NCI-H2107 treated with DMSO at 0.1 percent for 48 hours (cell line): ENCODE data around the gene PAK6.

Source experiments
- DNase-seq: peaks from one replicate; lab custom pipeline; 2025; ENCODE audit not compliant: unreplicated experiment; lab: John Stamatoyannopoulos, UW

The PAK6 gene

DNA sequence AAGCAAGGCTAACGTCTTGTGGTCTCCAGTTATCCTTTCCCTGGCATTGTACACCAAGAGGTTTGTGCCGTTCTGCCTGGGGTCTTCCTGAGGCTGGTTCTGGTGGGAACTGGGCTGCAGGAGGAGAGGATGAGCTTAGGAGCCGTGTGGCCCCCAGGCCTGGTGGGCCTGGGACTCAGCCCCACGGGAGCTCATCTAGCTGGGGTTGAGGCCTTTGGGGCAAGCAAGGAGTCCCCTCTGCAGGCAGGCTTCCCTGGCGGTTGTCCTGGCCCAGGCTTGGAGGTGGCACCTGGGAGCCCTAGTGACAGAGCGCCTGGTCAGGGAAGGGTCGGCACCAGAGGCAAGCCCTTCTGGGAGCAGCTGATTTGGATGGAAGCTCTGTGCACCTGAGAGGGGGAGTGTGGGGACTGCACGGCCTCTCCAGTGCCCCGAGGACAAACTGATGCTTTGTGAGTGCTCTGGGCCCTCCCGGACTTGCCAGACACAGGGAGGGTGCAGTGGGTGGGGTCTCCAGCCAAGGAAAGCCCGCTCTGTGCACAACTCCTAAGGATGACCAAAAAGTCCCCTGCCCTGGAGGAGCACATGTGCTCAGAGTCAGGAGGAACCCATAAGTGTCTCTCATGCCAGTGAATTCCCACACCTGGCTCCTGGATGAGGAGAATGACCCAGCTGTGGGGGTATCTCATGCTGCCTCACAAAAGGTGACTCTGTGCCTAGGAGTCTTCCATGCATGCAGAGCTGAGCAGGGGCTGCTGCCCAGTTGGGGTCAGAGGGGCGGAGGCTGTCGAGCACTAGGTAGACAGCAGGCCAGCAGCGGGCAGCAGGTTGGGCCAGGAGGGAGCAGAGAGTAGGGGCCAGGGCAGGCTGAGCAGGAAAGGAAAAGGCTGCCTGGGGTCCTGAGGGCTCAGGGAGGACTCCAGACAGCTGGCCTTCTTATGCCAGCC, 2.7 kb downstream of the PAK6 start:
- DNase-seq: no peak

DNA sequence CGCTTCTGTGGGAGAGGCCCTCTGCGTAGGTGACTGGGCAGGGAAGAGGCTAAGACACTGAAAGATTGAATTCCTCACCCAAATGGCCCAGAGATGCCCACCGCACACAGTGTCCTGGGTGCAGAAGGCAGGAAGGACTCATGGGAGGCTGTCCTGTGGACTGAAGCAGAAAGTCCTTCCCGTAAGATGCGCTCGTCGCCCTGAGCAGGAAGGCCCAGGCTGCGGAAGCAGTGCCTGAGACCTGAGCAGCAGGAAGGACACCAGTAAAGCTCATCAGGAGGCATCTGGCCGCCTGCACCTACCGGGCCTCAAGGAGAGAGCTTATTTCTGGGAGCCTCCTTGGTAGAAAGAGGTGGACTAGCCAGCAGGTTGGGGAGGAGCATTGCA, 3.3 kb downstream of the PAK6 start:
- no peak for DNase-seq

DNA sequence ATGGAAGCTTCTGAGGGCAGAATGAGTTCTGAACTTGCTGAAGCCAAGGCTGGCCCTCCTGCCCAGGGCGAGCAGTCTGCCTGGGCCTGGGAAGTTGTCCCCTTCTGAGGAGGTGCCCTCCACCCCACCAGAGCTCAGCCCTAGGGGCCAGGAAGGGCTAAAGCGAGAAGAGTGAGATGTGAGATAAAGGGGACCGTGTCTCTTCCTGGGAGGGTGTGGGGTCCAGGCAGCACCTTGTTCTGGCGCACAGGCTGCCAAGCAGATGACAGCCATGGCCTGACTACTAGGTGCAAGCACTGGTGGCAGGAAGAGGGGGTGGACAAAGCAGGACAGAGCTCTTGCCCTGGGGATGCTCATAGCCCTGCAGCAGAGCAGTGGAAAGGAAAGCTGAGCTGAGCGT, 3.7 kb downstream of the PAK6 start:
- DNase-seq: no peak

DNA sequence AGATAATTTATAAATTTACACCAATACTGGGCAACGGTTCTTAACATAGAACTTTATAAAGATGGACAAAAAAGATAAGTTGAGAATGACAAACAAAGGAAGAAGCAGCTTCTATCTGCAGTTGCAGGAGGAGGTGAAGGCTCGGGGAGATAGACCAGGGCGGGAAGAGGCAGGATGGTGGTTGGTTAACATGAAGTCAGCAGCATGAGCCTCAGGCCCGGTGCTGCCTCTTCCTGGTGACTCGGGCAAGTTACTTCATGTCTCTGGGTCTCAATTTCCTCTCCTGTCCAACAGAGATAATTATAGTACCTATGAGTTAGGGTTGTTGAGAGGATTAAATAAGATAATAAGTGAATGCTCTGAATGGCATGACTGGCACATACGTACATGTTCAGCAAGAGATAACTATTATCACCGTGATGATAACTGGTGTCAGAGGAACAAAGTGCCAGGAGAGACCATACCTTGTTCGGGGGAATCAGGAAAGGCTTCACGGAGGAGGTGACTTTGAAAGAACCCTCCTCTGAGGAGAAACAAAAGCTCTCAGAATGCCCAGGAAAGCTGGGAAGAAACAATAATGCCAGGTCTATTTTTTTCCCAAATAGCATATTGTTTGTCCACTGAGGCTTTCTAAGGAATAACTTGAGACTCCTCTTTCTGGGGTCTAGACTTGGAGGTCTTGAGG, 4.4 kb downstream of the PAK6 start:
- no peak for DNase-seq

DNA sequence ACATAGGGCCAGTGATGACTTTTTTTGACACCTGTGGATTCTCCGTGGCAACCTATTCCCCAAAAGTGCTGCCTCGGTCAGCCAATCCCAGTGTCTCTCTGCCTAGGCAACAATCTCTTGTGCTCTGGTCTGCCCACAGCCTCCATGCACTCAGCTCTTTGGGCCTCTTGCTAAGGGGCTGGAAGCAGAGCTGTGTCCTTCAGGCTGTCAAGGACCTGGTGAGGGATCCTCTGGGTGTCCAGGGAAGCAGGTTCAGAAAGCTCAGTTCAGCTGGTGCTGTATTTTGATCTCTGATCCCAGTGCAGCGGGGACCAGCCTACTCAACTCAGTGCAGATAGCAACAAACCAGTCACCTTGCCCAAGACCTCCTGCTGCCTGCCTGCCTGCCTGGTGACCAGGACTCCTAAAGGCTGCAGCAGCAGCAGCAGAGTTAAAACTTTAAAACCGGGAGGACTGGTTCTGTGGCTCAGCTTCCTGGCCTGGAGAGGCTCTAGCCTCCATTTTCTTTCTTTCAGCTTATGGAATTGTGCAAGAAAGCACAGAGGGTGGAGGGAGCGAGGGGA, 6.2 kb downstream of the PAK6 start:
- no peak for DNase-seq

DNA sequence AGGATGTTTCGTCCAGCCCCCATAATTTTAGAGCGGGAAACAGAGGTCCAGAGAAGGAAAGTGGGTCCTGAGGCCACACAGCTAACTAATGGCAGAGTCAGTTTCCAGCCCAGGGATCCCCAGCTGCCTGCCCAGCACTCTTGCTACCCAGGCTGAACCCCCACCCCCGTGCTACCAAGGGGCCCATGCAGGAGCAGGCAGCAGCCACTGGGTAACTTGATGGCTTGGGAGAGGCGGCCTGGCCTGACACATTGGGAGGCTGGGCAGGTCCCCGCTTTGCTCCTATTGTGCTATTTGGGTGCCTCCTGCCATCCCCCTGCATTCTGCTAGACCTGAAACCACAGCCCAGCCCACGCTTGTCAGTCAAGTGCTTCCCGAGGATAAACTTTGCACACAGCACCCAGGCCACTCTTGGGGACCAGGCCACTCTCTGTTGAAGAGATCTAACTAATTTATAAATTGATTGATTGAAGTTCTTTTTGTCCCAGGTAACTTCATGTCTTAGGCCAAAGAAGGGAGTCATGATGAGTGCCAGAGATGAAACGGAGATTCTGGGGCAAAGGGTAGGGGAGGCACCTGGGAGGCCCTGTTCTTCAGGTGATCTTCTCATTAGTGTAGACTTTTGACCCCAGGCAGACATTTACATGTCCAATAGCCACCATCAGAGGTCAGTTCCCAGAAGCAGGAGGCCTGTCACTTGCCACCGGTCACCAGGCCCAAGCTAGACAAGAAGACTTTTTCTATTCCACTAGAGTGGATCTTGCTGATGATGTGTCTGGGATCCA, 7.0 kb downstream of the PAK6 start:
- DNase-seq: no peak

DNA sequence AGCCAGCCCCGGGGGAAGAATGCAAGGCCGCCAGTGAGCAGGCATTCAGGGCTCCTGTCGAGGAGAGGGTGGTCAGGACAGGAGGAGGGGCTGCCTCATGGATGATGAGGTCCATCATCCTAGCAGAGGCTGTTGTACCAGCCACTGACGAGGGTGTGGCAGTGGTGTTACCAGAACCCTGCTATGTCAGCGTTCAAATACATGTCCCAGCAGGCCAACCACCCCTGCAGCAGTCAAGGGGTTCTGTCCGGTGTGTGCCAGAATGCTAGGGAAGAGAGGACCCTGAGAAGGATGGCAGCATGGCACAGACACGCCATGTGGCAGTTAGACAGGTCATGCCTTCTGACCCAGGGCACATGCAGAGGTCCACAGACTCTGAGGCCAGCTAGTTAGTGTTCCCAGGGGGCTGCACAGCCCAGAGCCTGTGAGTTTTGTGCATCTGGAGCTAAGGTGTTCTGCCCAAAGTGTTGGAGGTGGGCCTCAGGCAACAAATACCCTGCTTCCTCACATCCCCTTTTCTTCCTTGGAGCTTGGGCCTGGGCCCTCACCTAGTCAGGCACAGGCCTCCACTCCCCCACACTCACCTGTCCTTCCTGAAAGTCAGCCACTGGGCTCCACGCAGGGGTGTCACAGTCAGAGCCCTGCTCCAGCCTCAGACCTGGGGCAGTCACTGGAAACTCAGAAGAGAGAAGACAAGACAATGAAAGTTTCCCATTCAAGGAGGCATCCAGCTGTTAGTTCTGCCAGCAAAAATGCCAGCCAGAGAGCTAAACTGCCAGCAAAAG, 7.8 kb downstream of the PAK6 start:
- no peak for DNase-seq

DNA sequence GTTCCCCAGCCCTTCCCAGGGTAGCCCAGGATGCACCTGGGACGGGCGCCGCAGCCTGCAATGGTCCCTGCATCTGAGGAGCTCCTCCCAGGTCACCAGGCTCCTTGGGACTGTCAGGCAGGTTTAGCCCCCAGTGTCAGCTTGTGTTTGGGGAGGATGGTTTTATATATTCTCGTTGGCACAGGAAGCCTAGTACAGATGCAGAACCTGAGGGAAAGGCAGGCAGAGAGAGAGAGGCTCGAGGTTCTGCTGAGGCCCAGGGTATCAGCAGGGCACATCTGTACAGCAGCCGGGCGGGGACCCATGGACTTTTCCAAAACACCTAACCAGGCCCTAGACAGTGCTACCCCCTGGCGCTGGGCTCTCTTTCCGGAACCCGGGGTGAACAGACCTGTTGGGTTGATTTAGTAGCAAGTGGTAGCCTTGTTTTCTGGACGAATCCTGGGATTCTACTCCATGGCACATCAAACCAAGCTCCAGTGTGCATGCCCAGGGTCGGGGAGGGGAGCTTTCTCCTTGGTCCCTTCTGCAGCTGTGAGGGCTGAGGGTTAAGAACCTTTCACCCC, 8.6 kb downstream of the PAK6 start:
- DNase-seq: no peak

DNA sequence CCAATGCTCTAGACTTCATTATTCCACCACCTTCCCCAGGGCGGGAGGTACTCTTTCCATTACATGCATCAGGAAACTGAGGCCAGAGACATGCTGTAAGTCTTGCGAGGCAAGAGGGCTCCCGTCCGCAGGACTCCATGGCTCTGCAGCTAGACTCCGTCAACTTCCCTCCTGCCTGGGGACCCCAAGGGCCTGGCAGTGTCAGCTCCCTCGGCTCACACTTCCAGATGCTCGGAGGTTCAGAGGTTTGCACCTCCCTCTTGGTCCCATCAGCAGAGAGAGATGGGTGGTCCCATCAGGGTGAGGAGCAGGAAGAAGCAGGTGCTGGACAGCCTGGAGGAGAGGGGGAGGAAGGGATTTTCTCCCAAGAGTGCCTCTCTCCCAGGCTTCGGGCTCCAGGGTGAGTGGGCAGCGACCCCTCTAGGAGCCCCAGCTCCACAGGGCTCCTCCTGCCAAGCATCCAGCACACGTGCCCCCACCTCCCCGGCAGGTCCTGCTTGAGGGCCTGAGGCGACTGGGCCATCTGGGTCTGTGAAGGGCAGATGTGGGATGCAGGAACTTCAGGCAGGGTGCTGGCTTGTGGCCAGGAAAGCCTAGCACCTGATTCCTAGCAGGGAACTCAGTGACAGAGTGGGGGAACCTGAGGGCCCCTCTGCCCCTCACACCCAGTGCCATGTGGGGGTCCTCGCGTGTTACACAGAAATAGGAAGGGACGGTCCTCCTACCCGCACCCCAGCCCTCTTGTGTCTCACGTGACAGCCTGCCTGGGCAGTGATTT, 9.3 kb downstream of the PAK6 start:
- DNase-seq: no peak

DNA sequence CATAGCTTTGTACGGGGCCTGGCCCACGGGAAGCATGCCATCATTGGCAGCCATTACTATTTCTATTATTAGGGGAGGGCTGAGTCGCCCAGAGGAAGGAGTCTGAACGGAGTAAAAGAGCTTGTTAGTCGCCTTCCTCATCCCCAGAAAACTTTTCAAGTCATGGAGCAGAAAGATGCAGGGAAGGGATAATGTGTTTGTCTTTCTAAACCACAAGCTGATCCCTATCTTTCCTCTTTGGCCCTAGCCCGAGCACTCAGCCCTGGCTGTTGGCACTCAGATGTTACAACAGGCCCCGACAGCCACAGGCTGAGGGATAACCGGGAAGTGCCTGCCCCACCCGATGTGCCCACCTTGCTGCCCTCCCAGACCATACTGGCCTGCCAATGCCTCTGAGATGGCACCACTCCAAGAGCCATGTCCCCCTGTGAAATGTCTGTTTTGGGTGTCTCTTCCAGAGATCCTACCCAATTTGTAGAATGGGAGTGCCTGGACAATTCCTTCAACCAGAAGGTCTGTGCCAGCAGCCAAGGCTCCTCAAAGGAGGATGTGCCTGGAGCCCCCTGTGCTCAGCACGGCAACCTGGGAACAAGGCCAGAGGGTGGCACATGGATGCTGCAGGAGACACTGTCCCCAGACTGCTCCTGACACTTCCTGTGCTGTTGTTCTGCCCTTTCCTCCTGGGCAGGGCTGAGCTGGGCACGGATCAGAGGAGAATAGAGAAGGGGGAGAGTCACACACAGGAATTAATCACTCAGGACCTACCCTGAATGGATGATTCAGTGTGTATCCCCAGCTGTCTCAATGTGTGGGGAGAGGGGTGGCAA, 10.8 kb downstream of the PAK6 start:
- DNase-seq: no peak

DNA sequence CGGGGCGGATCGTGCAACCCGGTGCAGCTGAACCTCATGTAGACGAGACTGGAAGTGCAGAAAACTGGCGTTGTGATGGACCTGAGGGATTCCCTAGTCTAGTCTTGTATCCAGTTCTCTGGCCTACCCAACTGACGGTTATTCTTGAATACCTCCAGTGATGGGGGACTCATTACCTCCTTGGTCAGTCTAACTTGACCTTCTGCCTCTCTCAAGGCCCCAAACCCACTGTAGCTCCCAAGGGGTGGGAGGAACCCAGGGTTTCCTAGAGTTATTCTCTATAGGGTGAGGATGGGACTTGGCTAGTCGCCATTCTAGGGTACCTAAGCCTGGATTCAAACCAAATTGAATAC, 11.4 kb downstream of the PAK6 start:
- no peak for DNase-seq

DNA sequence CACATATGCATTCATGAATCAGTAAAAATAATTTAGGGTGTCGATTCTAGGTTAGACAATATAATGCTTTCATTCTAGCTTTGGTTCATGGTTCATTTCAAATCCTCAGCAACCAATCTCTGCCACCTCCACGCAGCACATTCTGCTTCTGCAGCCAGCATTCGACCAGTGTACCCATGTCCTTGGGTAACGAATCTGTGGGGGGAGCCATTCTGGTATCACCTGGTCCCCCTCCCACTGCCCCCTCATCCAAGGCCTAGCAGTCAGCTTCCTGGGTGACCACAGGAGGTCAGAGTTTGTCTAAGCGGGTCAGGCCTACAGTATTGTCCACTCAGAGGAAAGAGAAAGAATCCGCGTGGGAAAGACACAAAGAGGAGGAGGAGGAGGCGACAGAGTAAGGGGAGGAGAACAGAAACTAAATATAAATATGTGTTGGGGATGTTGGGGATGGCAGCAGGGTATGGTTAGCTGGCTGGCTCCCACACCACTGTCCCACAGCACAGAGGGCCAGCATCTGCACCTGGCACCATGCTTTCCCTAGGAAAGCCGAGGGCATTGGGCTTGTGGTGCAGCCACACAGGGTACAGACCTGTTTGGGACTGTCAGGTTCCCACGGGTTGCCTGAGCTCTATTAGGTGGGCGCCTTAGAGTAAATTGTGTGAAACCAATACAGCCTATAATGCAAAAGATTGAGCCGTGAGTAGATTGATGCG, 12.1 kb downstream of the PAK6 start:
- no peak for DNase-seq

DNA sequence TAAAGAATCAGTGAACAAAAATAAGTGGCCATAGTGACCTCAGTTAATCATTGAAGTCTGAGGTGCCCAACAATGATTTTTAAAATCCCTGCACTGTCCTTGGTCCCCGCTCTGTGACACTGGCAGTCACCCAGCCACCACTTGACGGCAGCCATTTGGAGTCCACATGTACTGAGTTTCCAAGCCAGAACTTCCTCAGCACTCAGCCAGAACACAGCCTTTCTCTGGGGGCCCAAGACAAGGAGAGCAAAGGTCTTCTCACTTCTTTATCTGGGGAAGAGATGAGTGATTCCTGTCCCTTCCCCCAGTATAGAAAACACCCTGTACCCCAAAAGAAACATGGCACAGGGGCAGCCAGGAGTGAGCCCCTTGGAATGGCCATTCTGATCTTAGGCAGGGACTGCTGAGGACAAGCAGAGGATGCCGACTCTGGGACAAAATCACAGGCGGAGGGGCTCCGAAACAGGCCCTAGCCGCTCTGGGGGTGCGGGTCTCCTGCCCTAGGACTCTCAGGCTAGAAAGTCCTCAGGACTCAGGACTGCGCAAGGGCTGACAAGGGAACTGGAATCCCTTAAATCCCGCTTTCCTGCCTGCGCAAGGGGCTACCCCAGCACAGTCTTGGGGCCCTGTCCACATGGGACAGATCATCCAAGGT, 12.8 kb downstream of the PAK6 start:
- no peak for DNase-seq

DNA sequence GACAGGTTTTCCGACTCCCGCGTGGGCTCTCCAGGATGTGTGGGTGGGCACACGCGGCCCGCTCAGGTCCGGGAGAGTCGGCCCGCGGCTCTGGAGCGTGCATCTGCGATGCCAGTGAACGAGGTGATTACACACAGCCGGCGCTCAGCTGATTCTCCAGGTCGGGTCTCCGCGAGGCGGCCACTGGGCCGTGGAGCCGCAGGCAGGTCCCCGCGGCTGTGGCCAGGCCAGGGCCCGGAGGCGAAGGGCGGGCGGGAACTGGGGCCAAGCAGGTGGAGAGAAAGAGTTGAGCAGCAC, 13.2 kb downstream of the PAK6 start:
- DNase-seq: no peak

DNA sequence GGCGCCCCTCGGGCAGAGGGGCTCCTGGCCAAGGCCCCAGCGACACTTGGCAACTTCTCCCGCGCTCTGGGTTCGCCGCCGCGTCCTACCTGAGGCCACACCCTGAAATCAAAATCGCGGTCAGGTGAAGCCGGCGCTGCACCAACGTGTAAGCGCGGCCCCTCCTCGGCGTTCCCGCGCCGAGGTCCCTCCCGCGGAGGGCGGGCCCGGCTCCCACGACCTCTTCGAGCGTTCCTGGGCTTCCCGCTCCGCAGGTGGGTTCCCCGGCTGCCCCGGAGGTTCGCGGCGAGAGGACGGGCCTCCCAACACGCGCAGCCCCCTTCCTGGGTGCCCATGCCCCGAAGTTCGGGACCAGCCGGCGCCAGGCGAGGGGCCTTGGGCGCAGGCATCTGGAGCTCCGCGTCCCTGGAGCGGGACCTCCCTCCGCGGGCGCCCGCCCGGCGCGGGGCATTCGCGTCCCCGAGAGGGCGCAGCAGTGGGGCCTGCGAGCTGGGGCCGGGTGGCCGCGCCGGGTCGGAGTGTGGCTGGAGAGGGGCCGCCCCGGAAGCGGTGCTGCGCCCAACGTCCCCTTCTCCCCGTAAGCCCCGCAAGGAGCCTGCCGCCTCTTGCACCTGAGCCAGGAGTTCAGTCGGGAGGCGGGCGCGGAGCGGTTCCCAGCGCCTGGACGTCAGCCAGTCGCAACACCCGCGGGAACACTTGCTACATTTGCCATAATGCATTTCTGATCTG, 13.7 kb downstream of the PAK6 start:
- DNase-seq: no peak

DNA sequence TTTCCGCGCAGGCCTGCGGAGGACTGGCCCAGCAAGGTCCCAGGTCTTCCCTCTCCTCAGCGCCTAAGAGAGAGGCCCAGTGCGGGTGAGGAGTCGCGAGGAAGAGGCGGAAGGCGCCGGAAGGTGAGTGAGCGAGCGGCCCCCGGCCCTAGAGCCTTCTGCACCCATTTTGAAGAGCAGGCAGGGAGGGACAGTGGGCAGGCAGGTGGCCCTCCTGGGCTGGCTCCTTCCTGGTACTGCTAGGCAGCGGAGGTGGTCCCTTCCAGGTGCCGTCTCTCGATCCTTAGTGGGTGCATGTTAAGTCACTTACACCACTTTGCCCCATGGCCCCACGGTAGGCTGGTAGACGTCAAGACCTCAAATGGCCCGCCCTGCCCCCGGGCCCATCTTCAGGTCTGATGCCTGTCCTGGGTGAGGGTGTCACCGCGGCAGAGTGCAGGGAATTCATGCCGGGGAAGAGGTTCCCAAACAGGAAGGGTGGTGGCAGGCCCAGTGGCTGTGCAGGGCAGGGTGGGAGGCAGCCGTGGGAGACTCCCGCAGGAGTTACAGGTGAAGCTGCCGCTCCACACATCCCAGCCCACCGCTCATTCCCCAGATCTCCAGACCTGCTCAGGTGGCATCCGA, 14.4 kb downstream of the PAK6 start:
- DNase-seq: no peak

DNA sequence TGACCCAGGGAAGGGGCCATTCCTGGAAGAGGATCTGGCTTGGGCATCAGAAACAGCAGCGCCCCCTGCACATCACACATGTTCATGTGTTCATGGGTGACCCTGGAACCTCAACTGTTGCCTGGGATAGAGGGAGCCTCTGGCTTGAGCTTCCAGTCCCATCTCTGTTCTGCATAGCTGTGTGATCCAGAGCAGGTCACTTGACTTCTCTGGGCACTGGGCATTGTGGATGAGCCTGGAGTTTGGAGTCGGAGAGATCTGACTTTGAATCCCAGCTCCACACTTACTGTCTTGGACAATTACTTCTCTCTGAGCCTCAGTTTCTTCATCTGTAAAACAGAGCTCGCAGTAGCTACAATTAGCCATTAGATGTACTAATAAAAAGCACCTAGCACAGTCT, 15.6 kb downstream of the PAK6 start:
- DNase-seq: no peak
